Regular cardiac myocyte (primary cell): Measurements from ENCODE around the gene TRIM39. TPM values are rescaled to one million over a fixed set of nuclear protein-coding genes. Genes with fewer than 3 reads are reported as not detected.

Experiments
- total RNA-seq: library from RNA; depleted of rRNA; stranded (reverse); fragments of >200 nt; gene quantifications from 2 replicates; pipeline ENCODE4 v1.2.3, GENCODE V29; 2014

Gene TRIM39
- total RNA-seq, result 9.0 and 9.6 TPM in 2 replicates

DNA sequence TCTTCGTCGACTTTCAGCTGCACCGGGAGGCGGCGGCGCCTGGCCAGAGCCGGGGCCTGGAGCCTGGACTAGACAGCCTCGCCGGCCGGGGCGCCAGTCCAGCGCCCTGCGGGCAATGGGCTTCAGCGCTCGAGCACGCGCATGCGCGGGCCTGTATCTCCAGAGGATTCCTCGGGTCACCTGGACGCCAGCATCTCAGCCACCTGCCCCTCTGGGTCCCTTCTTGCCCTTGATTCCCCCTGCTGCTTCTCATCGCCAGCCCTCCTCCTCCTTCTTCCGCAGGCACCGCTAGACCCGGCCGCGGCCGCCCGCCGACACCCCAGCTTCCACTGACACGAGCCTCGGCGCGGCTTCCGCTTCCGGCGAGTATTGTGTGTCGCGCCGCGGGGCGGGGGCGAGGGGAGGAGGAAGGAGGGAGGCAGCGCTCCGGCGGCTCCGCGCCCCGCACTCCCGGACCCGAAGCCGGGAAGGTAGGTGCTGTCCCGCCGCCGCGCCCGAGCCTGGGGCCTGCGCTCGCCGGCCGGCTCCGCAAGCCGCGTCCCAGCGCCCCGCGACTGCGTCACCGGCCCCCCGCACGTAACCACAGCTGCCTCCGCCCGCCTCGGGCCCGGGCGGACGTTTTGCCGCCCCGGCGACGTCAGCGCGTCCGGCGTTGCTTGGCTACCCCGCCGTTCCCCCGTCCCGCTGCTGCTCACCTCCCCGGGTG, at the start of gene TRIM39:
Gene TRIM39 (plus strand): TSS at position 402 of the 706 bp plus-strand sequence. CDS start 2,391 bp downstream, outside the sequence.

DNA sequence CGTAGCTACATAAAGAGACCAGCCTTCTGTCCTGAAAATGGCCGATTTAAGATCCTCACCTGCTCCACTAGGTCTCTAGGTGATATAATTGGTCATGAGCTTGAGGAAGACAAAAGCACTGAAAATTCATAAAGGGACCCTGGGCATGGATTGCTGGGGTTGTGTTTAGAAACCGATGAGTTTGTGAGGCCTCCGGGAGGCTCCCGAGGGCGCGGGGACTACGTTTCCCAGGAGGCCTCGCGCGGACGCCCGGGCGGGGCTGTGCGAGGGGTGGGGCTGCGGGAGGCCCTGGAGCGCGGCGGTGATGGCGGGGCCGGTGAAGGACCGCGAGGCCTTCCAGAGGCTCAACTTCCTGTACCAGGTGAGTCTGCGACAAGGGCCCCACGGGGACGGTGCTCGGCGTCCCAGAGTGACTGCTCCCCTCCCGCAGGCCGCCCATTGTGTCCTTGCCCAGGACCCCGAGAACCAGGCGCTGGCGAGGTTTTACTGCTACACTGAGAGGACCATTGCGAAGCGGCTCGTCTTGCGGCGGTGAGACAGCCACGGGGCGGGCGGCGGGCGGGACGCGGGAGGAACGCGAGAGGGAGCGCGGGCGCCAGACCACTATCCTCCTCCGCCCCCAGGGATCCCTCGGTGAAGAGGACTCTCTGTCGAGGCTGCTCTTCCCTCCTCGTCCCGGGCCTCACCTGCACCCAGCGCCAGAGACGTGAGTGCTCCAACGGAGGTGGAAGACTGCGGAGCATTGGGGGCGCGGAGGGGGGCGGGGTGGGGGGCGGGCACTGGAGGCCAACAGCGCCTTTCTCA, 18.3 kb downstream of the TRIM39 start, which contains the start of gene RPP21:
Gene RPP21 (plus strand): TSS at position 289 of the 804 bp plus-strand sequence. CDS start 16 bp downstream, at position 305.

Other genes starting within 250 kb of the TRIM39 start
- not detected in 2 replicates for gene TRIM31, start 213.8 kb upstream of the TRIM39 start, total RNA-seq
- gene TRIM40, start 190.8 kb upstream of the TRIM39 start, total RNA-seq, result not detected in 2 replicates
- under 0.01 TPM in 1 of 2 replicates, not detected in the other for gene TRIM10, start 165.7 kb upstream of the TRIM39 start, total RNA-seq
- gene TRIM15, start 163.4 kb upstream of the TRIM39 start, total RNA-seq, result not detected in 2 replicates
- gene TRIM26, start 113.5 kb upstream of the TRIM39 start, total RNA-seq, result 17.5 and 29.5 TPM in 2 replicates
- 24.8 and 32.4 TPM in 2 replicates for gene RPP21, start 18.2 kb downstream of the TRIM39 start, total RNA-seq
- 102 and 274 TPM in 2 replicates for gene HLA-E, start 162.6 kb downstream of the TRIM39 start, total RNA-seq
- 50.7 and 52.1 TPM in 2 replicates for gene GNL1, start 229.6 kb downstream of the TRIM39 start, total RNA-seq
- 4.4 and 5.9 TPM in 2 replicates for gene PRR3, start 230.4 kb downstream of the TRIM39 start, total RNA-seq
- 46.2 and 89.9 TPM in 2 replicates for gene ABCF1, start 244.5 kb downstream of the TRIM39 start, total RNA-seq